GM21423 (cell line): Measurements from ENCODE around the gene TESPA1.

Experiments used
- ATAC-seq: cut with Tn5 transposase; IDR thresholded peaks from one replicate; pipeline ENCODE4 v1.9.1; 2021; ENCODE audit warnings: mild to moderate bottlenecking, moderate library complexity; ENCODE audit not compliant: unreplicated experiment

TESPA1 gene

DNA sequence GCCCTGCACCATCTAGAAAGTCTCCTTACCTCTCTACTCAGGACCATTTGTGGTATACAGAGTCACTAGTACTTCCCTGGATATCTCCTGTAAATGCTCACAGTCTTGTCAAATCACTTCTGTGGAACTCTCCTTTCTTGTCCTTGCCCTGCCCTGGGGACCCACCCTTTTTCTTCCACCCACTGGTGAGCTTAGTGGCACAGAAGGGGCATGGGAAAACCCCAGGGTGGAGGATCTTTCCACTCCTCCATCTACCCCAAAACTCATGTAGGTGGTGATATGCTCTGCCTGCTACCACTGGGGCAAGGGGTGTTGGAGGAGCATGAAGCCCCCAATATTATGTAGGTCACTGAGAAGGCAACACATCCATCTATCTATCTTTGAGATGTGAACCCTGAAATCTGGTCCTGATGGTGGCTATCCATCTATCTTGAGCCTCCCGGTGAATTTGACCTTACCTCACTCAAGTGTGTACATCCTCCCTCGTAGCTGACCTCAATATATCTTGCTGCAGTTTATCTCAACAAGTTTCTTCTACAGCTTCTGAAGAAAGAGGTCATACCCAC is 943 bp downstream of the TESPA1 start:
- ATAC-seq: no peak

DNA sequence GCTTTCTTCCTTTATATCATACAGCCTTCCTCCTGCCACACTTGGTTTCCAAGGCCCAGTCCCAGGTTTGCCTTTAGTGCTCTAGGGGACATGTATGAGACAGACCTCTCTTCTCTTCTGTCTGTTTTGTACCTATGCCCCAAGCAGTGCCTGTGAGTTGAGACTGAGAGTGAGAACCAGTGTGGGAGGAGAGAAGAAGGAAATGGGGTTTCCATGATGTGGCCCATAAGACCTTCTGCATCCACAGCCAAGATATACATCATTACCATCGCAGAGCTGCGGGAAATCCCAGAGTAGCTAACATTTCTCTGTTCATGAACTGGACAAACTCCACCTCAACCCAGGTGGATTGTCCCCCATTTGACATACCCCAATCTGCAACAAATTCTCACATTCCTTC is 2.8 kb downstream of the TESPA1 start:
- no peak for ATAC-seq

DNA sequence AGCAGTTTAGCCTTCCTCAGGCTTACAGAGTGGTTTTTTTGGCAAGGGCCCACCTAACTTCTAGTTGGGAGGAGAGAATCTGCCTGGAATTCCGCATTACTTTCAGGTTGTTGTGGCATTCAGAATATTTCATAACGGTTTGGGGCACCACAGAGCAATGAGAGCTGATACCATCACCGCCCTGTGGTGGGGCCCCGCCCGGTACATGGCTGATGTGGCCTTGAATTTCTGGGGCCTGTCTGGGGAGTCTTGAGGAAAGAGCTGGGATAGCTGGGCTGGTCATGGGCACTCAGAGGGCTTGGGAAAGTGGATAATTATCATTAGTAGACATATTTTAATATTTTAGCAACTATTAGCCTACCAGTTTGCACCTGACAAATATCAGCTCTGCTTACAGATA is 4.2 kb downstream of the TESPA1 start:
- no peak for ATAC-seq

DNA sequence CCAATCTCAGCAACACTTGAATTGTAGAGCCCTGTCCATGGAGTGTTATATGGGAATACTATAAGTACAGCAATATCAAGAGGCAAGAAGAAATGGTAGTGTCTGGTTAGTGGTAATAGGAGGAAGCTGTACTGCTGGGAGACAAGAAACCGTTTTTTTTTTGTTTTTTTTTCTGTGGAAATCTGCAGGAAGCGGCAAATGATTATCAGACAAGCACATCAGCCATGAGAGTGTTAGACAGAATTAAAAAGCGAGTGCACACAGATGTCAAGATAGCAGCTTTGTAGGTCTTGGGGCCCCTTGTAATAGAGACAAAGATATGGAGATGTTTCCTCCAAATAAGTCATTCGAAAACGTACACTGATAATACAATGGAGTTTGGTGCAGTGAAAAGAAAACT is 6.7 kb downstream of the TESPA1 start:
- ATAC-seq: no peak

GRCh38 chr12:54977155-54977554 is 7.4 kb downstream of the TESPA1 start:
- no peak for ATAC-seq

DNA sequence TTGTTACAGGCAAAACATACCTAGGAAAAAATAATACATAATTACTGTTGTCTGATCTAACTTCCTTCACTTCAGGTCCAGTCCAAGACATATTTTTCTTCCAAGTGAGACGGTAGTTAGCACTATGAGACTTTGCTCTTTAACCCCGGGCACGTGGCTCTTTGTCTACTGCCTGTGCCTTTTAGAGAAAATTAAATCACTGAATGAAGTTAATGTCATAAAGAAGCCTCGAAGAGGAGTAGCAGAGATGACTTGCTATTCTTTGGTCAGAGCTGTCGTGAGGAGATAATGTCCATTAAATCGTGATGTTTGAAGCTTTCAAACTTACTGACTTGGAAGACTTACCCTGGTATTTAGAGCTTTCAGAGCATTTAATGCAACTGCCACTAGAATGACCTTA is 8.7 kb downstream of the TESPA1 start:
- no peak for ATAC-seq

- no peak for ATAC-seq
Observed at GRCh38 chr12:54975272-54975671, 9.3 kb downstream of the TESPA1 start.

DNA sequence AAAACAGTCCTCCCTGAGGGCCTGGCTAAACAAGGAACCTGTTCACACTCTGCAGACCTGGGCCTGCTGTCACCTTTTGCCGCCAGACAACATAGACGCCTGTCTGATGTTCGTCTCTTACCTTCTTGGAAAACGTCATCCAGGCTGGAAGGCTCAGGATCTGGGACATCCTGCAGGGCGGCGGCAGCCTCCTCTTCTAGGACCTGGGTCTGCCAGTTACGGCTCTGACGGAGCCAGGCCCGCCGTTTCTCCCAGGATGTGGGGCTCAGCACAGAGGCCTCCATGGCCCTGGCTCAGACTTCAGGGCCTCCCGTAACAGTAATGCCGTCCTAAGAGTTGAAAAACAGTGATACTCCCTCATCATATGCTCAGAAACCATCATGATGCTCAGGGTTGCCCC is 10.3 kb downstream of the TESPA1 start:
- ATAC-seq: no peak

DNA sequence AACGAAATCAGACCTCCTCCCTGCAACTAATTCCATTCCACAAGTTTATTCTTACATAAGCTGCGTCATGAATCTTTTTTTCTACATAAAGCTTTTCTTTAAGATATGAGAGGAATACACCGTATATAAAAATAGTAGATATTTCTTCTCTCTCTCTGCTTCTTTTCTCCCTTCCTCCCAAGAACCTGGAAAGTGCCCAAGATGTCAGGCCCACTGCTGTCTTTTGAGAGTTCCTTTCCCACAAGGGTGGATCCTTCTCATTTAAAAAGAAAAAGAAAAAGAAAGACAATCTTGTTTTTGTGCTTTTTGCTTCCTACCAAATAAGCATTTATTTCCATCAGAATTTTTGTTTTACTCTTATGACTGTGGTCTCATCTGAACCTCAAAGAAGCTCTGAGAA is 11.0 kb downstream of the TESPA1 start:
- no peak for ATAC-seq

- ATAC-seq: no peak
Observed at GRCh38 chr12:54970741-54971140, 13.8 kb downstream of the TESPA1 start.

GRCh38 chr12:54968181-54968730 is 16.3 kb downstream of the TESPA1 start:
- ATAC-seq: no peak

DNA sequence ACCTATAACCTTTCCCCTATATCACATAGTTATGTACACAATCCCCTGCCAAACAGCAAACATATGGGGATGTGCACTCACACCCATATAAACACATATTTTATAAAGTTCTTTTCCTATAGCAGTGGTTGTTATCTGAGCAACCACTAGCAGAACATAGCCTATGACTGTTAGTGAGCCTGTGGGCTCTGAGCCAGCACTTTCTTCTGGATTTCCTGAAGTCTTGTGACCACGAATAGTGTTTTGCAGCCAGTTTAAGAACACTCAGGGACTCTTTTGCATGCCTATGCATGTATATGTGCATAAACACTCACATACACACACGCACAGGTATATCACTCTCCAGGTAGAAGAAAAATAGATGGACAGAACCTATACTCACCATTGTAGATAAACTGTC is 17.1 kb downstream of the TESPA1 start:
- ATAC-seq: no peak

DNA sequence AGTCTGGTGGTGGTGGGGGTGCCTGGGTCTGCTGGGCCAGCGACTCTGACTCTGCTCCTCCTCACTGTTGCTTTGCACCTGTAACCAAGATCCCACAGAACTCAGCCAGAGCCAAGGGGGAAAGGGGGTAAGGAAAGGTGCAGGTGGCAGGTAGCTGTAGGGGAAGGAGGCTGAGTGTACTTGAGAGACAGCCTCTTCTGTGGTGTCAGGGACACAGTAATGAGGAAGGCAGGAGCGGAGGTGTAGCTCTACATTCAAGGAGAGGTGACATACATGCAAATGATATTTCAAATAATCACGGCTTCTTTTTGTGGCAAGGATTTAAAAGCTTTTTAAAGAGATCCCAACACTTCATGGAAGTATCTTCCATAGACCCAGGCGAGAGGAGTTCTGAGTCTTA is 23.4 kb downstream of the TESPA1 start:
- no peak for ATAC-seq

DNA sequence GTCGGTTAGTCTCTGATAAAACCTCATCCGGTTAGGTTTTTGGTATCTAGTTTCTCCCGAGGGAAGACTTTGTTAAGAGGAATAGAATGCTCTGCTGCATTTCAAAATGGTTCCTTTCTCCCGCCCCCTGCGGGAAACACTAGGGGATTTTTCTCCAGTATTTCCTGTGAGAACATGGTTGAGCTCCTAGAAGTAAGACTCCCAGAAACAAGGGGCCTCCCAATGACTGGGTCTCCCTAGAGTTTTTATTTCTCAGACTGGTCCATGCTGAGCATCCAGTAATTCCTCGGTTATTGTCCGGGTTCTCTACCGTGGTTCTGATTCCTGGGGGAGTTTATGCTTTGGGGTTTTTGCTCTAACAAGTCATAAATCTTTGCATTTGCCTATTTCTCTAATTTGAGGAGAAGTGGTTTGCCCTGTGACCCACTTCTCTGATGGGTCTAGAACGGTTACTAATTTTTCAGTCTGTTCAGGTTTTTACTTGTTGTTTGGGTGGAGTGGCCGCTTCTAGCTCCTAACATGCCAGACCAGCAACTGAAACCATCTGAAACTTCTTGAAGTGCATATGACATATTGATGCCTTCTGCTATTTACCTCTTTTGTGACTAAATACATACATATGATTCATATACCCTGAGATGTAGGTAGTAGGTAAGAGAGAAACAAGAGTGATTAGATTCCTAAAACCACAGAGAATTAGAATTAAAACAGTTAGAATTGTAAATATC is 25.1 kb downstream of the TESPA1 start:
- no peak for ATAC-seq

- ATAC-seq: no peak
Observed at GRCh38 chr12:54958048-54958658, 26.4 kb downstream of the TESPA1 start.

DNA sequence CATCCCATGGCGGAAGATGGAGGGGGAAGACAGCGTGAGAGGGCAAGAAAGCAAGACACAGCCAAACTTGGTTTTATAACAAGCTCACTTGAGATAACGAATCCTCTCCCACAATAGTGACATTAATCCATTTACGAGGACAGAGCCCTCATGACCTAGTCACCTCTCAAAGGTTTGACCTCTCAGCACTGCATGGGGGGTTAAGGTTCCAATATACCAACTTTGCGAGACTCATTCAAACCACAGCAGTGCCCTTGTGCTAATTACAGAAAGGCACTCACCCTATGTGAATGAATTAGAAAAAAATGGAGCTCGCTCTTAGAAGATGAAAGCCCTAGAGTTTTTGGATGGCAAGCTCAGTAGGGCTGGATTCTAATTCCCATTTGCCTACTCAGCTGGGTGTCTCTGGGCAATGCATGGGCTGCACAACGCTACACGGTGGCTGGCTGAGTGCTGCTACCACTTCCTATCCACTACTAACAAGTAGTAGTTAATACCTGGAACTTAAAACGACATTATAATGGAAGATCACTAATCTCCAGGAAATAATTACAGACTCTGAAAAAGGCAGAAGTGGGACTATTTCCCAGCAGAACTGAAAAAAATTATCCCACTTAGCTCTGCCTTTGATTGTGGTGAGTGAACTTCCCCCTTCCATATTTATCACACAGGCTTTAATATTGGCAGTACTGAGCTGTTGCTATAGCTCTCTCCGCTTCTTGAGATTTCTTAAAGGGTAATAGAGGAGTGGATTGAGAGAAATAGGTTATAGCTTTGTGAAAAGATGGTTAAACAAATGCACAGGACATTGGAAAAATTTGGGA is 27.5 kb downstream of the TESPA1 start:
- ATAC-seq: no peak

- ATAC-seq: no peak
Observed at GRCh38 chr12:54956322-54956721, 28.2 kb downstream of the TESPA1 start.

DNA sequence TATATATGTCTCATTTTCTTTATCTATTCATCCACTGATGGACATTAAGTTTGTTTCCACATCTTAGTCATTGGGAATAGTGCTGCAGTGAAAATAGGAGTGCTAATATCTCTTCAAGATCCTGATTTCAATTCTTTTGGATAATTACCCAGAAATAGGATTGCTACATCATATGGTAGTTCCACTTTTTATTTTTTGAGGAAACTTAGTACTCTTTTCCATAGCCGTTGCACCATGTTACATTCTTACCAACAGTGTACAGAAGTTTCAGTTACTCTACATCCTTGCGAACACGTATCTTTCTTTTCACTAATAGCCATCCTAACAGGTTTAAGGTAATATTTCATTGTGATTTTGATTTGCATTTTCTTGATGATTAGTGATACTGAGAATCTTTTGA is 29.8 kb downstream of the TESPA1 start:
- ATAC-seq: no peak

DNA sequence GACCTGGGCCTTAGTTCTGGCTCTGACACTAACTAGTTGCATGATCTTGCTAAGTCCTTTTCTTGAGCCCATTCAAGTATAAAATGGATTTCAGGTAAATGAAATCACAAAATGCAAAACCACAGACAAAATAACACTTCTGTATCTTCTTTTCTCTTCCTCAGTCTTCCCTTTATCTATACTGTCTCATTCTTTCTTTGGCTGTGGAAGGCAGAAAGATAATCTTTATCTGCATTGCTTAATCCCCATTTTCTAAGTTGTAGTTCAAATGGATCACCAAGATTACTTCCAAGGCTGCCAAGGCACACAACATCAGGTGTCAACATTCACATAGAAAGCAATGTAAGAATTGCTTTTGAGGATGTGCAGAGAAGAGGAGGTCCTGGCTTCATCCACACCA is 30.3 kb downstream of the TESPA1 start:
- no peak for ATAC-seq

- no peak for ATAC-seq
Observed at GRCh38 chr12:54950071-54950727, 34.4 kb downstream of the TESPA1 start.
